ENCODE data around the gene AQP1. TPM values are rescaled to one million over a fixed set of nuclear protein-coding genes. Genes with fewer than 3 reads are reported as not detected.

Gene AQP1
- total and polyA plus RNA-seq, 2 of the 13 experiments (the other 11 are each of a cell fraction or from before 2014, with no cell fraction given) = not detected

GRCh38 chr7:30906014-30906413 lies 5.6 kb upstream of the AQP1 start:
- no peaks in the 10 kb centered on the region for H3K79me2 ChIP-seq (ENCODE audit: insufficient read depth, low read length)
- H3K36me3 ChIP-seq (replicated peaks in 1 of 2; ENCODE audit: control insufficient read depth in 1 of 2, insufficient read depth in 2 of 2, low read length in 2 of 2) = no peaks in the 10 kb centered on the region
- H4K20me1 ChIP-seq (ENCODE audit: insufficient read depth, low read length) = no peaks in the 10 kb centered on the region
- H3K27me3 ChIP-seq (ENCODE audit: control insufficient read depth in 1 of 2, insufficient read depth in 2 of 2, low read length in 2 of 2) = peaks cover 0 to 3% of the 10 kb centered on the region in 2 experiments; a peak in 3 of 5 replicates
- no peak for TF ChIP-seq ZNF564 (CRISPR knock-in tag; IDR thresholded peaks at IDR 0.05)
- TF ChIP-seq YY1 (IDR thresholded peaks at IDR 0.05; ENCODE audit: insufficient read depth, insufficient replicate concordance, low read depth, low read length) = no peak
- no peak for TF ChIP-seq PPARG (CRISPR knock-in tag; conservative IDR thresholded peaks at IDR 0.05)
- no peak for TF ChIP-seq SKI (IDR thresholded peaks at IDR 0.05; ENCODE audit: partially characterized antibody)
- TF ChIP-seq PHF8 (CRISPR knock-in tag; IDR thresholded peaks at IDR 0.05) = no peak
- TF ChIP-seq GLMP (CRISPR knock-in tag; IDR thresholded peaks at IDR 0.05; ENCODE audit: borderline replicate concordance) = no peak
- H2AFZ ChIP-seq (ENCODE audit: low read length) = no peak overlapping the region
- H3K4me3 ChIP-seq (replicated peaks in 1 of 3; ENCODE audit: insufficient read depth in 1 of 3, low read depth in 2 of 3, low read length in 3 of 3) = no peak overlapping the region
- H3K4me2 ChIP-seq (ENCODE audit: low read depth, low read length) = no peak overlapping the region
- DNase-seq (ENCODE audit: low spot score) = no peak
- H3K27ac ChIP-seq (ENCODE audit: extremely low read length, insufficient read depth, low read length) = no peak overlapping the region
- H3K4me1 ChIP-seq (ENCODE audit: insufficient read depth, low read length) = no peaks in the 10 kb centered on the region
- H3K9ac ChIP-seq (ENCODE audit: insufficient read depth, low read depth, low read length) = no peak overlapping the region
- no TSS peak for BruUV-seq (replicated peaks)
- in situ Hi-C loops (cut with HindIII; ENCODE audit: extremely low pct_ligation_motif_present, low pct_unique_long_range_greater_than_20kb) = no loop called here
- no peak for ATAC-seq
- H3K9me3 ChIP-seq (ENCODE audit: low read length) = no peaks in the 10 kb centered on the region
- no peak for FAIRE-seq
- ChIA-PET POLR2A (no interaction called here), CTCF (ENCODE audit: low intra/inter-chr PET ratio, low total read pairs) (no interaction called here)
- intact Hi-C loops (cut with micrococcal nuclease; ENCODE audit: unreplicated experiment) = no loop called here
- 0% methylated on average over 2 of the region's 7 CpGs for WGBS (ENCODE audit: low lambda C conversion rate)

GRCh38 chr7:30906515-30907240 lies 5.0 kb upstream of the AQP1 start:
- H3K4me2 ChIP-seq (ENCODE audit: low read depth, low read length) = no peak overlapping the region
- no peak for DNase-seq (ENCODE audit: low spot score)
- H3K4me3 ChIP-seq (replicated peaks in 1 of 3; ENCODE audit: insufficient read depth in 1 of 3, low read depth in 2 of 3, low read length in 3 of 3) = no peak overlapping the region
- peaks cover 0 to 3% of the 10 kb centered on the region in 2 experiments; a peak in 3 of 5 replicates for H3K27me3 ChIP-seq (ENCODE audit: control insufficient read depth in 1 of 2, insufficient read depth in 2 of 2, low read length in 2 of 2)
- no peaks in the 10 kb centered on the region for H3K36me3 ChIP-seq (replicated peaks in 1 of 2; ENCODE audit: control insufficient read depth in 1 of 2, insufficient read depth in 2 of 2, low read length in 2 of 2)
- no peaks in the 10 kb centered on the region for H3K79me2 ChIP-seq (ENCODE audit: insufficient read depth, low read length)
- POLR2A ChIA-PET = no interaction called here
- H3K4me1 ChIP-seq (ENCODE audit: insufficient read depth, low read length) = no peaks in the 10 kb centered on the region
- H3K9ac ChIP-seq (ENCODE audit: insufficient read depth, low read depth, low read length) = no peak overlapping the region
- intact Hi-C loops (cut with micrococcal nuclease; ENCODE audit: unreplicated experiment) (no loop called here), in situ Hi-C loops (cut with HindIII; ENCODE audit: extremely low pct_ligation_motif_present, low pct_unique_long_range_greater_than_20kb) (no loop called here)
- WGBS (ENCODE audit: low lambda C conversion rate) = 25% methylated on average over 6 of the region's 11 CpGs
- H4K20me1 ChIP-seq (ENCODE audit: insufficient read depth, low read length) = no peaks in the 10 kb centered on the region
- H2AFZ ChIP-seq (ENCODE audit: low read length) = no peak overlapping the region
- FAIRE-seq = no peak
- H3K9me3 ChIP-seq (ENCODE audit: low read length) = no peaks in the 10 kb centered on the region
- CTCF ChIA-PET (ENCODE audit: low intra/inter-chr PET ratio, low total read pairs) = no interaction called here
- no peak overlapping the region for H3K27ac ChIP-seq (ENCODE audit: extremely low read length, insufficient read depth, low read length)
- no peak for ATAC-seq
- no TSS peak for BruUV-seq (replicated peaks)
- TF ChIP-seq KDM2A (CRISPR knock-in tag; IDR thresholded peaks at IDR 0.05; ENCODE audit: borderline replicate concordance, low read depth) = no peak
- no peak for TF ChIP-seq ZNF512B (CRISPR knock-in tag; IDR thresholded peaks at IDR 0.05; ENCODE audit: borderline replicate concordance)
- no peak for TF ChIP-seq RELA (CRISPR knock-in tag; IDR thresholded peaks at IDR 0.05)
- no peak for TF ChIP-seq ZNF225 (CRISPR knock-in tag; IDR thresholded peaks at IDR 0.05)
